HG03521 (cell line): Measurements from ENCODE around the gene PPIG.
"Not testable (repeated sequence)": the region's sequence is repeated elsewhere in the genome, so short reads cannot be mapped to it uniquely, and the experiment has no call there.

Experiments
- ATAC-seq: cut with Tn5 transposase; IDR thresholded peaks from one replicate; pipeline ENCODE4 v1.9.1; 2021; ENCODE audit warnings: mild to moderate bottlenecking, moderate library complexity; ENCODE audit not compliant: unreplicated experiment

The PPIG gene

DNA sequence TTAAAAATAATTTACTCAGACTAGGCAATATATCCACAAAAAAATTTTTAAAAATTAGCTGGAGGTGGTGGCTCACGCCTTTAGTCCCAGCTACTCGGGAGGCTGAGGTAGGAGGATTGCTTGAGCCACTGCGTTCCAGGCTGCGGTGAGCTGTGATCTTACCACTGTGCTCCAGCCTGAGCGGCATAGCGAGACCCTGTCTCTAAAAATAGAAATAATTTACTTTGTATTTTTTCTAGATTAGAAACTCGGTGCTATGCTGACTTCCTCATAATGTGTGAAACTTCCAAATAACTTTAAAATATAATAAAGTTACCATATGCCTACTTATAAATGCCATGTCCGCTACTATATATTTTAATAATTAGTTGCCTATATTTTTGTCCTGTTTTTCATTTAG is 6.7 kb downstream of the PPIG start:
- ATAC-seq: no peak

DNA sequence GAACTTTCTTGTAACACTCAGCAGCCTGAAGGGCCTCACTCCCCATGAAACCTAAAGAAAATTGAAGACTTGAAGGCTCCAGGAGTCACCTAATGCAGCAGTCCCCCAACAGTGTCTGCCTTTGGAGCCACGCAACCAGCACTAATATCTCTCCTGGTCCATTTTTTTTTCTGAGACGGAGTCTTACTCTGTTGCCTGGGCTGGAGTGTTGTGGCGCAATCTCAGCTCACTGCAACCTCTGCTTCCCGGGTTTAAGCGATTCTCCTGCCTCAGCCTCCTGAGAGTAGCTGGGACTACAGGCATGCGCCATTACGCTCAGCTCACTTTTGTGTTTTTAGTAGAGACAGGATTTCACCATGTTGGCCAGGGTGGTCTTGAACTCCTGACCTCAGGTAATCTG is 12.4 kb downstream of the PPIG start:
- ATAC-seq: not testable (repeated sequence)

DNA sequence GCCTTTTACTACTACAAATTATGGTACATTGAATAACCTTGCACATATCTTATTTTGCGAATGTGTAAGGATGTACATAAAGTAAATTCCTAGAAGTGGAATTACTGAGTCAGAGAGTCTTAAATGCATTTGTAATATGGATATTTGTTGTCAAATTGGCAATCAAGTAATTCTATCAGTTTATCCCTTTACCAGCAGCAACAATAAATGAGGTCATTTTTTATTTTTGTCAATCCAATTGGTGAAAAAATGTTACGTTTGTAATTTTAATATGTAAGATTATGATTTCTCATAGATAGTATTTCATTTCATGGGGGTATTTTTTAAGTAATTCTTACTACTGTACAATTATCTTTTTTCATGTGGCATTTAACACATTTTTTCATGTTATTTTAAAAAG is 14.8 kb downstream of the PPIG start:
- ATAC-seq: no peak

DNA sequence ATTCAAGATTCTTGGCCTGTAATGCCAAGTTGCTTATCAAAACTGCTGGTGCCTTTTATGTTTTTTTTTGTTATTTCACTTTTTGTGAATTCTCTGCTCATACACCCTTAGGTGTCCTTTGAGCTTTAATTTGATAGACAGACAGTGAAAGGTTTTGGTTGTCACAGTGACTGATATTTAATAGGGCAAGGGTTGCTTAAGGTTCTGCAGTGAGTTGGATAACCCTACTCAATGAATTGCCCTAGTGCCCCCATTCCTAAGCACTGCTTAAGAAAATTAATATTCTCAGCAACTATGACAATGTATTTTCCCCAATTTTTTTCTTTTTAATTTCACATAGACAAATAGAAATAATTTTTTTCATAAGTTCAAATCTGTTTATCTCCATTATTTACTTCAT is 15.4 kb downstream of the PPIG start:
- no peak for ATAC-seq

DNA sequence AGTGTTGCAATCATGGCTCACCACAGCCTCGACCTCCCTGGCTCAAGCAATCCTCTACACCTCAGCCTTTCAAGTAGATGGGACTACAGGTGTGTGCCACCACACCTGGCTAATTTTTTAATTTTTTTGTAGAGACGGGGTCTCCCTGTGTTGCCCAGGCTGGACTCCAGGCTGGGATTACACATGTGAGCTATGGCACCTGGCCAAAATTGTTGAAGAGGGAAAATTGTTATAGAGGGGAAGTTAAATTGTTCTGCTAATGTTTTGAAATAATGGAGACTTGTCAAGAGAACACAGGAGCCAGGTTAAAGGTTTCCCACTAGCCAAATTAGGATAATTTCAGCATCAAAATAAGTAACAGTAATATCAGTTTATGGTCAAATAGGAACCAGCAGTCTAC is 25.1 kb downstream of the PPIG start:
- ATAC-seq: no peak

DNA sequence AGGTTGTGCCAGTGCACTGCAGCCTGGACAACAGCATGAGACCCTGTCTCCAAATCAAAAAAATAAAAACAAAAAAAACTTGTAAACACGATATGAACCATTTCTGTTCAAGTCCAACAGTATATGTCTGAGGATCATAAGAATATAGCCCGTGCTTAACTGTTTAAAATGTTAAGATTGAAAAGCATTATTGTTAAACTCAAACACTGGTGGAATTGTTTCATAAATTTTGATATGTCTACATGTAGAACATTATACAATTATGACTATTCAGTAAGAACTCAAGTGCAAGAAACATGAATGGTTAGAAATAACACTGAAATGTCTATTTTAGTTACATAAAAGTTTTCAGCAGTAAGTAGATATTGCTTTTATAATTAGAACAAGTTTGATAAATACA is 29.7 kb downstream of the PPIG start:
- no peak for ATAC-seq

DNA sequence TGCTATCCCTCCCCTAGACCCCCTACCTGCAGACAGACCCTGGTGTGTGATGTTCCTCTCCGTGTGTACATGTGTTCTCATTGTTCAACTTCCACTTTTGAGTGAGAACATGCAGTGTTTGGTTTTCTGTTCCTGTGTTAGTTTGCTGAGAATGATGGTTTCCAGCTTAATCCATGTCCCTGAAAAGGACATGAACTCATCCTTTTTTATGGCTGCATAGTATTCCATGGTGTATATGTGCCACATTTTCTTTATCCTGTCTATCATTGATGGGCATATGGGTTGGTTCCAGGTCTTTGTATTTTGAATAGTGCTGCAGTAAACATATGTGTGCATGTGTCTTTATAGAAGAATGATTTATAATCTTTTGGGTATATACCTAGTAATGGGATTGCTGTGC is 31.8 kb downstream of the PPIG start:
- not testable (repeated sequence) for ATAC-seq

DNA sequence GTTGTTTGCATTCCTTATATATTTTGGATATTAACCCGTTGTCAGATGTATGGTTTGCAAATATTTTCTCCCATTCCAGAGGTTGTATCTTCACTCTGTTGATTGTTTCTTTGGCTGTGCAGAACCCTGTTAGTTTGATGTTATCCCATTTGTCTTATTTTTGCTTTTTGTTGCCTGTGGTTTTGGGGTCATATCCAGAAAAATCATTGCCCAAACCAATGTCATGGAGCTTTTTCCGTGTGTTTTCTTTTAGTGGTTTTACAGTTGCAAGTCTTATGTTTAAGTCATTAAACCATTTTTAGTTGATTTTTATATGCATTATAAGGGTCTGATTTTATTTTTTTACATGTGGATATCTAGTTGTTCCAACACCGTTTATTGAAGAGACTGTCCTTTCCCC is 35.8 kb downstream of the PPIG start:
- no peak for ATAC-seq

DNA sequence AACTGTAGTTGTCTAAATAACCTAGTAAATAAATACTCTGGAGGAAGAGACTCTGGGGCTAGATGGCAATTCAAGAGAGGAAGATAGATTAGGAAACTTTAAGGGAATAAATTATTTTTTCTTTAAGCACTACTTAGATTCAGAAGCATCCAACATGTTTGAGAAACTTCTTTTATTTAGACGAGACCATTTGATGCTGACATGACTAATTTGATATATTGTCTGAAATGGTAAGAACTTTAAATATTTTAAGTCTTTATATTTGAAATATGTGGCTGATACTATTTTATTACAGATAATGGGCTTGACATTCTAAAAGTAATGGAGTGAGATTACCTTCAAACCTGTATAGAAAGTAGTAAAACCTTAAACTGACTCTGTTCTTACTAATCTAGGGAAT is 36.4 kb downstream of the PPIG start:
- no peak for ATAC-seq

DNA sequence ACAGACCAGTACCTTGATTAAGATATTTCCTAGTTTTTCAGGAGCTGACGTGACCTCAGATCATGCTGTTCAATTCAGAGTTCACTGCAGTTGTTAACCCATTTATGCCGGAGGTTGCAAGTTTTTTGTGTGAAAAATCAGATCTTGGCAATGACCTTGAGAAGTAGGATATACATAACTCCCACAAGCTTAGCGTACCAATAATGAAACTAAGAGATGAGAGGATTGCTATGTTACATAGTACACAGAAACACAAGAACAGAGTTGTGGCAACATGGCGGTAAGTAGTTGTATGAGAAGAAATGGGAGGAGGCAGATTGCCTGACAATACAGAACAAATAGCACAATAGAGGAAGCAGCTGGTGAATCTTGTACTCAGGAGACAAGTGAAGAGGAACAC is 39.1 kb downstream of the PPIG start:
- no peak for ATAC-seq

DNA sequence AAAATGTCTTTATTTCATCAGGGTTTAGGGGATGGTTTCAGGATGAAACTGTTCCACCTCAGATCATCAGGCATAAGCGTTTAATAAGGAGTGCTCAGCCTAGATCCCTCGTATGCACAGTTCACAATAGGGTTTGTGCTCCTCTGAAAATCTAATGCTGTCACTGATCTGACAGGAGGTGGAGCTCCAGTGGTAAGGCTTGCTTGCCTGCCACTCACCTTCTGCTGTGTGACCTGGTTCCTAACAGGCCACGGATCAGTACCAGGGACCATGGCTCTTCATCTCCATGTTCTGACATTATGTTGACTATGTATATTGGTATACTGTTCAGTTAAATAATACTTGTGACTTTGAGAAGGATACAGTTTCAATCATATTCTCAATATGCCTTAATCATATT is 41.6 kb downstream of the PPIG start:
- ATAC-seq: no peak

DNA sequence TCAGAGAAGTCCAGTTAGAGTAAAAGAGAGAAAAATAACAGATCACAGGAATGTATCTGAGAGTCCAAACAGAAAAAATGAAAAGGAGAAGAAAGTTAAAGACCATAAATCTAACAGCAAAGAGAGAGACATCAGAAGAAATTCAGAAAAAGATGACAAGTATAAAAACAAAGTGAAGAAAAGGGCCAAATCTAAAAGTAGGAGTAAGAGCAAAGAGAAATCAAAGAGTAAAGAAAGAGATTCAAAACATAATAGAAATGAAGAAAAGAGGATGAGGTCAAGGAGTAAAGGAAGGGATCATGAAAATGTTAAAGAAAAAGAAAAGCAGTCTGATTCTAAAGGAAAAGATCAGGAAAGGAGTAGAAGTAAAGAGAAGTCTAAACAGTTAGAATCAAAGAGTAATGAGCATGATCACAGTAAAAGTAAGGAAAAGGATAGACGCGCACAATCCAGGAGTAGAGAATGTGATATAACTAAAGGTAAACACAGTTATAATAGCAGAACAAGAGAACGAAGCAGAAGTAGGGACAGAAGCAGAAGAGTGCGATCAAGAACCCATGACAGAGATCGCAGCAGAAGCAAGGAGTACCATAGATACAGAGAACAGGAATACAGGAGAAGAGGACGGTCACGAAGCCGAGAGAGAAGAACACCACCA is 52.4 kb downstream of the PPIG start:
- no peak for ATAC-seq

DNA sequence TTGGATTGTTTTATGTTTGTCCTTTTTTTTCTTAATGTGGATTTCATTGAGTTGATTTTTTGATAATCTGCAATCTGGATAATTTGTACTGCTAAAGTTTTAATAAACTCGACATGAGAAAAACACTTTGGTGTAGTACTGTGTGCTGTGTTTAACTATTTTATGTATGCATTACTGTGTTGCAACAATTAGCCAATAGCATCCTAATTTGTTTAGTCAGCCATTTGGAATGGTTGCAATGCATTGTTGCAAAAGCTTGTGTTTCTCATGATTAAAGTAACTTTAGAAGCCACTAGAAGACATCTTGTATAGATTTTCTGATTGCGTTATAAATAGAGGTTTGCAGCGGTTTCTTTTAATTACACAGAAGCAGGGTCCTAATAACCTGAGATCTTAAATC is 53.5 kb downstream of the PPIG start:
- no peak for ATAC-seq

DNA sequence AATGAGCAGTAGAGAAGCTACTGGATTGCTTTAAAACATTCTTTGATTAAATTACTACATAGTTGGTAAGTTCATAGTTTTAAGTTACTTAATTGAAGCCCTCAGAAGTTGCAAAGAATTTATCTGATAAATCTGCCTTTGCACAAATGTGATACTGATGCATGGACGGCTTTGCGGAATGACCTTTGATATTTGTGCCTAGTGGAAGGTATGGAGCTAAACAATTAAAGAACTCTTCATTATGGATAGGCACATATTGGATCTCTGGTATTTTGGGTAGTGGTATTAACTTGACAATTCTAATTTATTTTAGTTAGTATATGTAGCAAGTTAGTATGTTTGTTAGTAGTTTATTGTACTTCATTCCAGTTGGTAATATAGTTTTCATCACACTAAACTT is 56.0 kb downstream of the PPIG start:
- no peak for ATAC-seq

DNA sequence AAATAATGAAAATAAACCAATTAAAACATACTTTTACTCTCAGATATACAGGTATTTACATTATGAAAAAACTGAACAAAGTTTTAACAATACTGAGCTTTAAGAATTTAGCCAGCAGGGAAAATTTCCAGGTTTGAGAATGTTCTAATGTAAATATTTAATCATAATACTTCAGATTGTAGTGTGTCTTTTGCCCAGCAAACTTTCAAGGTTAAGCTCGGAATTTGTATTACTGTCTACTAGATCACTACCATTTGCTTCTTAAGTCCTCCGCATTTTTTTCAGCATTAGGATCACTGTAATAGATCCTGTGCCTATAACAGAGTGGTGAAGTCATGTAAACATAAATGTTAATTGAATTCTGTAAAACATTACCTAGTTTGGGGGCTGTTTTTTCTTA is 57.3 kb downstream of the PPIG start:
- no peak for ATAC-seq

DNA sequence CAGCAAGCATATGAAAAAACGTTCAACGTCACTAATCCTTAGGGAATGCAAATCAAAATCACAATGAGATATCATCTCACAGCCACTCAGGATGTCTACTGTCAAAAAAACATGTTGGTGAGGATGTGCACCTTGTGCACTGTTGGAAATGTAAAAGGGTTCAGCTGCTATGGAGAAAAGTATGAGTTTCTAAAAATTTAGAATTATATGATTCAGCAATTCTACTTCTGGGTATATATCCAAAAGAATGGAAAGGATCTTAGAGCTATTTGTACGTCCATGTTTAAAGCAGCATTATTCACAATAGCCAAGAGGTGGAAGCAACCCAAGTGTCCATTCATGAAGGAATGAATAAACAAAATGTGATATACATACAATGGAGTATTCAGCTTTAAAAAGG is 60.0 kb downstream of the PPIG start:
- ATAC-seq: no peak

DNA sequence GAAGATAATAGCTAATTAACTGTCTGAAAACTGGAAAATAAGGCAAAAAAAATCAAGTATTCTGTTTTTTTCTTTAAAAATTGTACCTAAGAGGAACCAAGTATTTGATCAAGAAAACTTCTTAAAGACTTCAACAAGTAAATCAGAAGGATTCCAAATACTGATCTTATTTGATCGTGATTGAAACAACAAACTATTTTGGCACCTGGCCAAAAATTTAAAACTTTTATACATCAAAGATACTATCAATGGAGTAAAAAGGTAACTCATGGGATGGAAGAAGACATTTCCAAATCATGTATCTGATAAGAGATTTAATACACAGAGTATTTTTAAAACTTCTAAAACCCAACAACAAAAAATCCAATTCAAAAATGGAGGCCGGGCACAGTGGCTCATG is 63.3 kb downstream of the PPIG start:
- ATAC-seq: no peak

DNA sequence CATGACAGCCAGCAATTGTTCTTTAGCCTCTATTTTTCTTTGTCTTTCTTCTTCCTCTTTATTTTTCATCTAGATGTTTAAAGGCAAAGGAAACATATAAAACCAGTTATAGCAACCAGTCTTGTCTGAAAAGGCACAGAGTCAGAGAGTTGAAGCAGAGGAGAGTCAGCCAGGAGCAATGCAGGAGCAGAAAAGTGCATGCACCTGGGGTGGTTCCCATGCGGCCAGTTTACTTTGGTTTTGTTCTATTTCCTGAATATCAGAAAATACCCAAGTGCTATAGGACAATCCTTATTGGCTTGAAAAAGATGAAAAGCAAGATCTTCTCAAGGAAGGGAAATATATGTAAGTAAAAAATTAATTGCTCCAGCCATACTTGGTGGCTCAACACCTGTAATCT is 65.1 kb downstream of the PPIG start:
- no peak for ATAC-seq

DNA sequence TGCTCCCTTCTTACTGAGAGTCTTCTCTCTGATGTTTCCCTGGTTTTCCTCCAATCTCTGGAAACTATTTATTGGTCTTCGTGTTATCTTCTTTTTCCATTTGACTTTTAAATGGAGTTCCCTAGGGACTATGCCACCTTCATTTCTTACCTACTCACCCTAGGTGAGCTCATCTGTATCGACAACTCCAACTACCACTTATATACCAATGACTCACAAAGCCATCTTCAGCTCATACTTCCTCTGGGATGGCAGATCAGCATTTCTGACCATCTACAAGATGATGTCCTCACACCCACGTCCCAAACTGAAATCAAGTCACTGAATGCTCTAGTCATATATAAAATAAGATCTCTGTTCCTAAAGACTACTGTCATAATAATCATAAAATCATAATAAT is 69.5 kb downstream of the PPIG start:
- no peak for ATAC-seq

DNA sequence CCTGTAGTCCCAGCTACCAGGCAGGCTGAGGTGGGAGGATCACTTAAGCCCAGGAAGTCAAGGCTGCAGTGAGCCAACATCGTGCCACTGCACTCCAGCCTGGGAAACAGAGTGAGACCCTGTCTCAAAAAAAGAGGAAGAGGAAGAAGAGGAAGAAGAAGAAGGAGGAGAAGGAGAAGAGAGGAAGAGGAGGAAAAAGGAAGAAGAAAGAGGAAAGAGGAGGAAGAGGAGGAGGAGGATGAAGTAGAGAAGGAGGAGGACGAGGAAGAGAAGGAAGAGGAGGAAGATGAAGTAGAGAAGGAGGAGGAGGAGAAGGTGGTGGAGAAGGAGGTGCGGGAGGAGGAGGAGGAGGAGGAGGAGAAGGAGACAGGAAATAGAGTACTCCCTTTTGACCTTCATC is 72.0 kb downstream of the PPIG start:
- ATAC-seq: no peak

DNA sequence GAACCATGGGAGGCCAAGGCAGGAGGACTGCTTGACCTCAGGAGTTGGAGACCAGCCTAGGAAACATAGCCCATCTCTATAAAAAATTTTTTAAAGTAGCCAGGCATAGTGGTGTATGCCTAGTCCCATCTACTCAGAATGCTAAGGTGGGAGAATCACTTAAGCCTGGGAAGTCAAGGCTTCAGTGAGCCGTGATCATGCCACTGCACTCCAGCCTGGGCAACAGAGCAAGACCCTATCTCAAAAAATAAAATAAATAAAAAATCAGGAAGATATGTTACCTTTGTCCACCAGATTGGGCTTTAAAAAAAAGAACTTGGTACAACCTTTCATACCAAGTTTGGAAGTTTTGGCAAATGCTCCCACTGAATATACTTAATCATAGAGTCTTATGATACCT is 74.7 kb downstream of the PPIG start:
- no peak for ATAC-seq

DNA sequence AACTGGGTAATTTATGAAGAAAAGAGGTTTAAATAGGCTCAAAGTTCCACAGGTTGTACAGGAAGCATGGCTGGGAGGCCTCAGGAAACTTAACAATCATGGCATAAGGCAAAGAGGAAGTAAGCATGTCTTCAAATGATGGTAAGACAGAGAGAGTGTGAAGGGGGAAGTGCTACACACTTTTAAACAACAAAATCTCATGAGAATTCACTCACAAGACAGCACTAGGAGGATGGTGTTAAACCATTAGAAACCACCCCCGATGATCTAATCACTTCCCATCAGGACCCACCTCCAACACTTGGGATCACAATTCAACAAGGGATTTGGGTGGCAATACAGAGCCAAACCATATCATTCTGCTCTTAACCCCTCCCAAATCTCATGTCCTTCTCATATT is 75.2 kb downstream of the PPIG start:
- ATAC-seq: no peak

DNA sequence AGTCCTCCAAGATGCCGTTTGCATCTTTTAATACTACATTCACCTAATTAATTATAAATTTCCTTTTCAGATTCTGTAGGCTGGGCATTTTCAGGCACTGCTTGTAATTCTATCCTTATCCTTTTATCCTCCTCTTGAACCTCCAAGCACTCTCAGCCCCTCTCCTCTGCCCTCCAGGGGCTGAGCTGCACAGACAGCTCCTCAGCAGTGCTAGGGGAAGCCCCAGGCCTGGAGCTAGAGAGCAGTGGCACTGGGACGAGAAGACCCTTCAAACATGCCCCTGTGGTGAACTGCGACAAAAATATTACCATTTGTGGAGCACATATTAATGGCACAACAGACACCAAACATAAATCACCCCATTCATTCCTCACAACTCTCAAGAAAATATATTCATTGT is 77.1 kb downstream of the PPIG start:
- ATAC-seq: no peak

DNA sequence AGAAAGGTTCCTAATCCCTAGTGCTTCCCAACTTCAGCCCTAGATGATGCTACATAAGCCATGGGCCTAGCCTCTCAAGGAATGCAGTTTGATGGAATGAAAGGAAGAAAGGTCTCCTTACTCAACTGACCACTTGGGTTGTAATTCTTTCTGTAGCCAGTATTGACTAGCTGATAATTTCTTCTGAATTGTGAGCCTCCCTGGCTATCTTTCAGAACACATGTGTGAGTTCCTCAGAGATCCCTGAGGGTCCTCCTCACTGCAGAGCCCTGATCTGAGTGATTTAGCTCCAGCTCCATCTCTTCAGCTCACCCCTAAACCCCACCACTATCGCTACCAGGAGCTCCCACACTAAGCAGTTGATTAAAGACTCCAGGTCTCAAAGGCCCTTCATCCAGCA is 78.6 kb downstream of the PPIG start:
- no peak for ATAC-seq
